HAP-1 (cell line): Measurements from ENCODE around the gene SLC25A20.

ENCODE experiments used
- DNase-seq, 2 experiments: peaks; one replicate each; pipeline ENCODE4 v3.0.0-alpha.2; 2016 to 2020; ENCODE audit warnings: low spot score in 2 of 2
- H3K27me3 ChIP-seq: fragments of 250-450 bp; sonication (Bioruptor Pico); 2 replicates; pipeline ENCODE4 v1.5.1; 2020; ENCODE audit warnings: low read depth, mild to moderate bottlenecking, moderate library complexity
- H3K36me3 ChIP-seq: fragments of 250-450 bp; sonication (Bioruptor Pico); replicated peaks from 2 replicates; pipeline ENCODE4 v1.5.1; 2020; ENCODE audit warnings: mild to moderate bottlenecking
- H3K4me1 ChIP-seq: fragments of 250-450 bp; sonication (Bioruptor Pico); 2 replicates; pipeline ENCODE4 v1.5.1; 2020; ENCODE audit warnings: mild to moderate bottlenecking
- H3K4me3 ChIP-seq: fragments of 250-450 bp; sonication (Bioruptor Pico); 2 replicates; pipeline ENCODE4 v1.5.1; 2020; ENCODE audit warnings: mild to moderate bottlenecking, moderate library complexity
- H3K9me3 ChIP-seq: fragments of 250-450 bp; sonication (Bioruptor Pico); 2 replicates; pipeline ENCODE4 v1.5.1; 2020; ENCODE audit warnings: mild to moderate bottlenecking, moderate library complexity
- in situ Hi-C: fragments of 300-500 bp; cut with MboI; formaldehyde crosslinking; loops from 3 replicates; pipeline ENCODE4 v1.14.3; 2020; ENCODE audit warnings: low sequenced_read_pairs, inconsistent platforms, mixed read lengths

The SLC25A20 gene

DNA sequence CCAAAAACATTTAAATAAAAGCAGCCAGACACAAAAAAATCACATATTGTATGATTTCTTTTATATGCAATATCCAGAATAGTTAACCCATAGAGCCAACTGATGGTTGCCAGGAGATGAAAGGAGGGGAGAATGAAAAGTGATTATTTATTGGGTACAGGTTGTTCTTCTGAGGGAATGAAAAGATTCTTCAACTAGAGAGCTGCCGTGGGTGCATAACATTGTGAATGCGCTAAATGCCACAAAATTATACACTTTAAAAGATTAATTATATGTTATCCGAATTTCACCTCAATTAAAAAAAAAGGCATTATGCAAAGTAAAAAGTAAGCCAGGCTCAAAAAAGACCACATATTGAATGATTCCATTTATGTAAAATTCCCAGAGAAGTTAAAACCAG is 87.2 kb downstream of the SLC25A20 start:
- Histone ChIP-seq H3K9me3 (no peaks in the 10 kb centered on the region), H3K4me1 (peaks cover 14% of the 10 kb centered on the region), H3K4me3 (no peak overlapping the region), H3K27me3 (no peaks in the 10 kb centered on the region), H3K36me3 (no peaks in the 10 kb centered on the region)
- peak in 1 of 2 experiments; percentile 39 for DNase-seq
- in situ Hi-C loops = no loop called here
